Colon (tissue), 2 donors: Measurements from ENCODE around the gene TMEM11.

ENCODE experiments used
- FAIRE-seq: peaks from 2 replicates; lab custom pipeline; 2012; peaks lifted over from hg19 to GRCh38; lab: Jason Lieb, UNC
- donor health status: control.
- donor health status: control.

TMEM11 gene

DNA sequence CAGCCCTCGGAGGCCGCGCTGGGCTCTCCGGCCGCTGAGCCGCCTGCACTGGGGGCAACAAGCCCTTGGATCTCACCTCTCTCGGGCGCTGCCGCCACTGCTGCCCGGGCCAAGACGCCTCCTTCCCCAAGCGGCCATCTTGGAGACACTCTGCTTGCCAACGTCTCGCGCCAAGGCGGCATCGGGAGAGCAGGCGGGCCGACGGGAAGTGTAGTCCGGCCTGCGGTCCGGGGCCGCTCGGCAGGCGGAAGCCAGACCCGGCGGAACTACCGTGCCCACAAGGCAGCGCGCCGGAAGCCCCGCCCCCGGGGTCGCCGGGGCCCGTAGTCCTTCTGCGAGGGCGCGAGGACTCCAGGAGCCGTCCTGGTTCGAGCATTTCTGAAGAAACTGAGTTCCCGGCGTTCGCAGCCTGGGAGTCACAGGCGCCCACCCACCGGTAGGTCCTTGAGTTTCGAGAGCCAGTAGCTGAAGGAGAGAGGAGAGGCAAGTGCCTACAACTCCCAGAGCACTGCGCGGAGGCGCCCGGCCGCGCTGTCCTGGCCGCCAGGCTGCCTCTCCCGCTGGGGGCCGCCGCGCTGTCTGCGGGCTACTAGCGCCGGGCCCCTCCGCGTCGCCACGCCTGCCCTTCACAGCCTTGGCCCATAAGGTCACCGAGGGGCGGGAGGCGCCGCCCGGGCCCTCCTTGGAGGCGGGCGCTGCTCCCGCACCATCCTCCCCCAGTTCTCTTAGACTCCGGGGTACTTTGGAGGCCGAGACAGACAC, at the start of gene TMEM11:
TMEM11 (minus strand) TSS at position 147 of the 762 bp plus-strand sequence; CDS start at position 138, 9 bp downstream.
- FAIRE-seq = no peak

GRCh38 chr17:21263376-21263775, 49.4 kb upstream of the TMEM11 start:
- no peak for FAIRE-seq

GRCh38 chr17:21262259-21262993, 48.5 kb upstream of the TMEM11 start:
- no peak for FAIRE-seq

- FAIRE-seq = no peak
Observed at GRCh38 chr17:21258593-21258992, 44.6 kb upstream of the TMEM11 start.

- FAIRE-seq = no peak
Observed at GRCh38 chr17:21253646-21254441, 39.9 kb upstream of the TMEM11 start.

GRCh38 chr17:21252796-21253645, 39.1 kb upstream of the TMEM11 start, which contains the start of gene NATD1:
TSS of gene NATD1 (minus strand) at chr17:21253410. CDS start at chr17:21253264, 146 bp downstream.
- no peak for FAIRE-seq

DNA sequence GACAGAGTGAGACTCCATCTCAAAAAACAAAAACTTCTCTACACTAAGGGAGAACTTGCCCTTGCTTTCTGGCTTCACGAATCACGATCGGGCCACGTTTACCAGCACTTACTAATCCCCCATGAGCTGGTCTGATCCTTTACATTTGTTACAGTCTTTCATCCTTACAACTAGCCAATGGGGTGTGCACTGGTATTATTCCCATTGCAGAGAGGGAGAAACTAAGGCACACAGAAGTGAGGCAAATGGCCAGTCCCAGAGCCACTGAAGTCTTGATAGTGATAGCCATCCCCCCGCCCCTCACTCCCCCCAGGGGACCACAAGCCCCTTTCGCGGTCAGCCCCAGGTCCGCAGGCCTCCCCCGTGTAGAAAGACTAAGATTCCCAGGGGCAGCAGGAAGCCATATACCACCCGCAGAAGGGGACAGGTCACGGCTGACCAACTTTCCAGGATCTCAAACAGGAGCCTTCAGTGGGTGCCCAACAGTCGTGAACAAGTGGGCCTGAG, 38.4 kb upstream of the TMEM11 start:
- FAIRE-seq = no peak

GRCh38 chr17:21251337-21252010, 37.5 kb upstream of the TMEM11 start:
- FAIRE-seq = no peak

DNA sequence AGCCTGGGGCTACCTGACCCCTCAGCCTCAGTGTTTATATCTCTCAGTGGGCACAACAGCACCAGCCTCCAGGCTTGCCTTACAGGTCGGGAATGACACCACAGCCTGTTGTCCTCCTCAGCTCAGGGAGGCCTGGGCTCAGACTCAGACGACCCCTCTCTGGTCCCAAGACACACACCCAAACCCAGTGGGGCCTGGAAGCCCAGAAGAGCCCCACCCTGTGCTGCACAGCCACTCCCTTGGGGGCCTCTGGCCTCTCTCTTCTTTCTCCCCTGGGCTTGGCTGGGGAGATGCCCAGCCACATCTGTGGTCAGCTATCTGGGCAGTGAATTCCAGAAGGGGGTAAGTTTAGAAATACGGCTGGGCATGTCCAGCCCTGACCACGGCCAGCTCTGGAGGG, 36.9 kb upstream of the TMEM11 start:
- no peak for FAIRE-seq

- FAIRE-seq = no peak
Observed at GRCh38 chr17:21249920-21250703, 36.2 kb upstream of the TMEM11 start.

- FAIRE-seq = no peak
Observed at GRCh38 chr17:21249086-21249795, 35.3 kb upstream of the TMEM11 start.

- no peak for FAIRE-seq
Observed at GRCh38 chr17:21248500-21248899, 34.5 kb upstream of the TMEM11 start.

- FAIRE-seq = no peak
Observed at GRCh38 chr17:21247552-21248258, 33.7 kb upstream of the TMEM11 start.

DNA sequence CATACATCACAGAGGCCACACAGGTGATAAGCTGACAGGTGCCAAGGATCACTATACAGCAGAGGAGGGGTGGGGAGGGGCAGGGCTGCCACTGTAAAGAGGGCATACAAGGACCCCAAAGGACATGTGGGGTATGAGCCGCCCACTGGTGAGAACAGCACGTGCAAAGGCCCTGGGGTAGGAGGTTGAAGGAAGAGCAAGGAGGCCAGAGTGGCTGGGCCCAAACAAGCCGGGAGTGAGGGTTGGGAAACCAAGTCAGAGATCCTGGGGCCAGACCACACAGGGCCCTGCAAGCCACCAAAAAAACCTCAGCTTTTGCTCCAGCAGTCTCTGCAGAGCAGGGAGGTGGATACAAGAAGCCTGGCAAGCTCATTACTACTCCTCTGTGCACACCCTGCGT, 32.7 kb upstream of the TMEM11 start:
- no peak for FAIRE-seq

DNA sequence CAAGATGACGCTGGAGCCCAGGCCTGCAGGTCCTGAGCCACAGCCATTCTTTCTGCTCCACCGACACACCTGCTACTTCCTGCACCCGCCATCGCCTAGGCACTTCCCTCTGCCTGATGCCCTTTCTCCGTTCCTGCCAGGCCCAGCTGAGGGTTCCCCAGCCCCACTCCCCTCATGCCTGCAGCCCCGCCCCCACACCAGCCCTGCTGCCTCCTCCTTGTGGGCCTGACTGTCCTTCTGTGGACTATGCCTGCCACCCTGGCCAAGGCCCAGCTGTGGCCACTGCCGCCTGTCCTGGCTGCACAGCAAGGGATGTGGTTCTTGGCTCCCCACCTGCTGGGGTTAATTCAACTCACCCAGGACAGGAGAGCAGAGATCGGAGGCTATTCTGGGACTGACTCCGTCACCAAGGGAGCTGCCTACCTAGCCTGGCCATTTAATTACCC, 31.7 kb upstream of the TMEM11 start:
- no peak for FAIRE-seq

DNA sequence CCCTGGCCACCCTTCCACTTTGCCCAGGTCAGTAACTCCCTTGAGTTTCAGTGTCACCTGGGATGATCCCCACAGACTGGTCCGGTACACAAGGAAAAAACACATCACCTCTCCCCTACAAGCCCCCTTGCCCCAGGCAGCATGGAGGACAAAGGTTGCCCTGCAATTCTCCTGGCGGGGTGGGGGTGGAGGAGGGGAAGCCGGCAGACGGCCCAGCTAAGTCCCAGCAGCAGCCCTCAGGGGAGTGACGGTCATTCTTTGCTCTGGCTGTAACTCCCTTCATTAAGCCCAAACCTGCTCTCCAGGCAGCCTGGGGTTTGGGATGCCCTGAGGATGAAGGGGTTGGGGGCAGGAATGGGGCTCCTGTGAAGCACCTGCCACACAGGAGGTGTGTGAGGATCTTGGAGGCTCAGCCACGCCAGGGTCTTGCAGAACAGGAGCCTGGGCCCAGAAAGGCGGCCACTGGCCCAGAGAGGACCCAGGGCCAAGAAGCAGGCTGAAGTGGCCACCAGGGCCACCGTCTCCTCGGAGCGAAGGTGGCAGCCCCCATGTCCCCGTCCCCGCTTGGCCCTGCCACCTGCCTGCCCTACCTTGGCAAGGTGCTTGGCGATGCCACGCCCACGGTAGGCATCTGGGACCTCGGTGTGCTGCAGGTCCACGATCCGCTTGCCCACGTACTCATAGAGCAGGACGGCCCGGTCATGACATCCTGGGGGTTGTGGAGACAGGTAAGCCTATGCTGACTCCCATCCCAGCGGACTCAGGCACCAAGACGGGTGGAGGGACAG, 29.7 kb upstream of the TMEM11 start:
- no peak for FAIRE-seq

DNA sequence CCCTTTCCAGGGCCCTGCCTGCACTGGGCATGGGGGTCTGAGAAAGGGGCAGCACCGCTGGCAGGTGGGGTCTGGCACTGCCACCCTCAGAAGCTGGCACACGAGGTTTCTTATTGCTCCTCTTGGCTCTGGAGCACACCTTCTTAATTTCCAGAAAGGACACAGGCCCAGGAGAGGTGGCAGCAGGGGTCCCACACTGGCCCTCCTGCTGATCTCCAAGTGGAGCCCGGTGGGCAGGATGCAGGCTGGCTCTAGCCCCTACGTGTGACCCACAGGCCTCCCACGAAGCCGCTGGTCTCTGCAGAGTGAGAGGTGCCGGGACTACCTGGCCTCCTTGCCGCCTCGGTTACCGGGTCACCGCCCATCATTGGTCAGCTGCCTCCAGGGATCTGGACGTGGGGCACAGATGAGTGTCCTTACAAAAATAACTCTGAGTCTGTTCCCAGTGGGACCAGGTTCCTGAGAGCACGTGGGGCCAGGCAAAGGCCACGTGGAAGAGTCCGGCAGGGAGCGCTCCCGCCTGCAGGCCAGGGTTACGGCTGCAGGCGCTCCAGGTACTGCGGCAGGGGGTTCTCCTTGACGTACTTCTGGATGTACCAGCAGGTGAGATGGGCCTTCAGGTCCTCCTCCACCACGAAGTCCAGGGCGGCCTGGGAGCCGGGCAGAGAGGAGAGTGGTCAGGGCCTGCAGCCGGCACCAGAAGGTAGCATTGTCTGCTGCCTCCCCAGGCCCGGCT, 29.0 kb upstream of the TMEM11 start:
- no peak for FAIRE-seq
